Fibroblast of the aortic adventitia (primary cell): ENCODE measurements around the gene PRKCB. TPM values are rescaled to one million over a fixed set of nuclear protein-coding genes. Genes with fewer than 3 reads are reported as not detected.

ENCODE experiments used
- DNase-seq: peaks from one replicate; pipeline ENCODE4 v3.0.0-alpha.2; 2010; ENCODE audit warnings: low read depth
- H3K4me3 ChIP-seq: 2 replicates; pipeline ENCODE4 v1.5.1; 2011; ENCODE audit warnings: low read depth, mild to moderate bottlenecking, control low read depth, low read length, moderate library complexity
- CTCF ChIP-seq: IDR thresholded peaks from 2 replicates; pipeline ENCODE4 v1.5.1; 2011; ENCODE audit warnings: mild to moderate bottlenecking, low read length, control low read depth, inconsistent platforms; ENCODE audit not compliant: insufficient read depth
- total RNA-seq: library from RNA; depleted of rRNA; stranded (reverse); fragments of >200 nt; gene quantifications from 2 replicates; pipeline ENCODE4 v1.2.3, GENCODE V29; 2012; ENCODE audit warnings: low replicate concordance

The PRKCB gene
- total RNA-seq, 1 donor, result not detected

- H3K4me3 ChIP-seq, result no peak overlapping the region
- TF ChIP-seq CTCF, result no peak
- no peak for DNase-seq
Measured at GRCh38 chr16:24132797-24133155, 297.0 kb downstream of the PRKCB start.

DNA sequence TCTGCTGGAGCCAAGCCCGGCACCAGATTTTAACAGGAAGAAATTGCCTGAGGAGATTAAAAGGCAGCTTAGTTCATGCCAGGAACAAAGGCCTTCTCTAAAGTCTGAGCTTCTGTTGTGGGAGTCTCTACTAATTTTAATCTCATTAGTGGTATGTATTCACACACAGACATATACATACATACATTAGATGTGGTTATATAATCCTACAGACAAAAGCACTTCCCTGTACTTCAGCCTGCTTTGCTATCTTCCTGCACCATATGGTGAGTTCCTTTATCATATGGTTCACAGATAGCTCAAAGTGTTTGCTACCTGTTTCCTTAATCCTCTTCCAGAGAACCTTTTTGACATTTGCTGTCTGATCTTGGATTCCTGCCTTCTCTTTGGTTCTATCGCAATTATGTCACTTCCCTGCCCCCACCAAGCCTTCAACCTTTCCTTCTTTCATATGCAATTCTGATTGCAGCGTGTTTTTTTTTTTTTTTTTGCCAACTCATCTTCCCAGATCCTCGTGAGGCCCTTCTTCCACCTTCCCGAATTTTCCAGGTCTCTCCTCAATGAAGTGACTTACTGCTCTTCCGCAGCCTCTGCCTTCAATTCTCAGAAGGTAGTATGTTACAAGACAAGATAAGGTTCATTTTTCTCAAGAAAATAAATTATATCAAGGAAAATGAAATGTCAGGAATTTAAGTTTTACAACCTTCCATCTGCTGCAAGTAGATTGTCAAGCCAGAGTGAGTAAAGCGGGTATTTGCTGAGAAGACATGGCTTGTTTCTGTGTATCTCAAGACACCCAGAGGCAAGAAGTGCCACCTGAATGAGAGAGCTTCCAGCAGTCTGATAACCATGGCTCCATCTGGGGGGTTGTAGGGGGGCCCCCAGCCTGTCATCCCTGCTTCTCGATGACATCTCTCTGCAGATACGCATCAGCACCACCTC lies 300.1 kb downstream of the PRKCB start:
- no peak for TF ChIP-seq CTCF
- DNase-seq, result no peak
- no peak overlapping the region for H3K4me3 ChIP-seq

GRCh38 chr16:24138024-24138423 lies 302.2 kb downstream of the PRKCB start:
- TF ChIP-seq CTCF, result no peak
- no peak for DNase-seq
- no peak overlapping the region for H3K4me3 ChIP-seq

DNA sequence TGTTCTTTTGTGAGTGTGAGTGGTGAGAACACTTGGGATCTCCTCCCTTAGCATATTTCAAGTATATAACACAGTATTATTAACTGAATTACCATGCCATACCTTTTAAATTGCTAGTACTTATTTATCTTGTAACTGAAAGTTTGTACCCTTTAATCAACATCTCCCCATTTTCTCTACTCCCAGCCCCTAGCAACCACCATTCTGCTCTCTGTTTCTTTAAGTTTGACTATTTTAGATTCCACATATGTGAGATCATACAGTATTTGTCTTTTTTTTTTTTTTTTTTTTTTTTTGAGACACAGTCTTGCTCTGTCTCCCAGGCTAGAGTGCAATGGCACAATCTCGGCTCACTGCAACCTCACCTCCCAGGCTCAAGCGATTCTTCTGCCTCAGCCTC lies 302.8 kb downstream of the PRKCB start:
- TF ChIP-seq CTCF, result no peak
- no peak for DNase-seq
- H3K4me3 ChIP-seq, result no peak overlapping the region

- no peak for TF ChIP-seq CTCF
- no peak overlapping the region for H3K4me3 ChIP-seq
- no peak for DNase-seq
Measured at GRCh38 chr16:24139282-24139681, 303.5 kb downstream of the PRKCB start.

GRCh38 chr16:24140730-24141129 lies 304.9 kb downstream of the PRKCB start:
- H3K4me3 ChIP-seq, result no peak overlapping the region
- no peak for TF ChIP-seq CTCF
- DNase-seq, result no peak
